ENCODE results near the gene ADAM12.

GRCh38 chr10:126332576-126332975, 55.7 kb downstream of the ADAM12 start:
- no peak for TF ChIP-seq CTCF (IDR thresholded peaks at IDR 0.05)
- no peak for TF ChIP-seq POLR2A (IDR thresholded peaks at IDR 0.05)

Data from adrenal gland (tissue), 5 donors.